ENCODE data around the gene GMDS.

GMDS gene

GRCh38 chr6:2165286-2165685 lies 80.1 kb downstream of the GMDS start:
- DNase-seq (ENCODE audit: low read depth in 2 of 2) = peak in 1 of 2 donors; percentile 43
- no peak overlapping the region for H3K4me3 ChIP-seq (replicated peaks in 1 of 2; ENCODE audit: low read depth in 2 of 2, low read length in 2 of 2)

GRCh38 chr6:2164481-2164880 lies 80.9 kb downstream of the GMDS start:
- no peak for DNase-seq (ENCODE audit: low read depth in 2 of 2)
- no peak overlapping the region for H3K4me3 ChIP-seq (replicated peaks in 1 of 2; ENCODE audit: low read depth in 2 of 2, low read length in 2 of 2)
- TF ChIP-seq, protein P1, sequence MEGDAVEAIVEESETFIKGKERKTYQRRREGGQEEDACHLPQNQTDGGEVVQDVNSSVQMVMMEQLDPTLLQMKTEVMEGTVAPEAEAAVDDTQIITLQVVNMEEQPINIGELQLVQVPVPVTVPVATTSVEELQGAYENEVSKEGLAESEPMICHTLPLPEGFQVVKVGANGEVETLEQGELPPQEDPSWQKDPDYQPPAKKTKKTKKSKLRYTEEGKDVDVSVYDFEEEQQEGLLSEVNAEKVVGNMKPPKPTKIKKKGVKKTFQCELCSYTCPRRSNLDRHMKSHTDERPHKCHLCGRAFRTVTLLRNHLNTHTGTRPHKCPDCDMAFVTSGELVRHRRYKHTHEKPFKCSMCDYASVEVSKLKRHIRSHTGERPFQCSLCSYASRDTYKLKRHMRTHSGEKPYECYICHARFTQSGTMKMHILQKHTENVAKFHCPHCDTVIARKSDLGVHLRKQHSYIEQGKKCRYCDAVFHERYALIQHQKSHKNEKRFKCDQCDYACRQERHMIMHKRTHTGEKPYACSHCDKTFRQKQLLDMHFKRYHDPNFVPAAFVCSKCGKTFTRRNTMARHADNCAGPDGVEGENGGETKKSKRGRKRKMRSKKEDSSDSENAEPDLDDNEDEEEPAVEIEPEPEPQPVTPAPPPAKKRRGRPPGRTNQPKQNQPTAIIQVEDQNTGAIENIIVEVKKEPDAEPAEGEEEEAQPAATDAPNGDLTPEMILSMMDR (IDR thresholded peaks at IDR 0.05; ENCODE audit: low read depth, low read length) = no peak

More at GRCh38 chr6:2165286-2165685, 80.1 kb downstream of the GMDS start:
- TF ChIP-seq, protein P1 (IDR thresholded peaks at IDR 0.05; ENCODE audit: low read depth, low read length) = no peak

DNA sequence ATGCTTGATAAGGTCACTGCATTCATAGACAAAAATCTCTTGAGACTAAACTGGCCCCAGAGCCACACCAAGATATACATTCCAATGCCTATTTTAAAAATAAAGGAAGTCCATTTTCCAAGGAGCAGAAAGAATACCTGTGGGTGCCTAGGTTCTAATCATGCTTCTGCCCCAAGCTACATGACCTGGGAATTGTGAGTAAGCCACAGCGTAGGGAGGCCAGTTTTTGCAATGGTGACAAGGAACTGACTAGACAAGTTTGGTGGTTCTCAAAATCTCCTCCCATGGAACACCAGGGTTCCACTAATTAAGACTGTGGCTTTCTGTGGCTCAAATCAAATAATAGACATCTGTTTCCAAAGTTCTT lies 83.3 kb downstream of the GMDS start:
- no peak overlapping the region for H3K4me3 ChIP-seq (replicated peaks in 1 of 2; ENCODE audit: low read depth in 2 of 2, low read length in 2 of 2)
- DNase-seq (ENCODE audit: low read depth in 2 of 2) = peak in 1 of 2 donors; percentile 25
- TF ChIP-seq, protein P1 (IDR thresholded peaks at IDR 0.05; ENCODE audit: low read depth, low read length) = no peak

DNA sequence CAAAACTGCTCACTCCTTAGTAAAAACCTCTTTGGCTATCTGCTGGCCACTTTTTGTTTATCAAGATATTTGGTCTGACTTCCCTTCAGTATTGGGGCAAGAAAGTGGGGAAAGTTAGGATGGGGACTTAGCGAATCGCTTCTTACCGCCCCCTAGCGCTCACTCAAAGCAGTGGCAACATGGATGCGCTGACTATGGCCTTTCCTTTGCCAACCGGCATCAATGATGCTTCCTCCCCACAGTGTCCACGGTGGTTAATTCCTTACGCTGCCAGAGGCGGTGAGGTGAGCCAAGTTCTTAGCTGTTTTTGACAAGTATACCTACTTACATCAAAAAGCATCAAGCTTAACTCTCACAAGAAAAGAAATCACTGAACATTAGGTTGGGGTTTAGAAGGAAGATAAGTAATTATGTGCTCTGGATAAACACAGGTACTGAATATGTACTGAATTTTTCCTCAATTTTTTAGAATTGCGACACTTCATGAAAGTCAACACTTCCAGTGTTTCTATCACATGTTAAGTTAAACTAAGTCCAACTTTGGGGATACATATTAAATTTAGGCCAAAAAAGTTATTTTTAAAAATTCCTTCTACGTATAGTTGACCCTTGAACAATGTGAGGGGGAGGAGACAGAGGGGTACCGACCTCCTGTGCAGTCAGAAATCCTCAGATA lies 86.7 kb downstream of the GMDS start:
- DNase-seq (ENCODE audit: low read depth in 2 of 2) = peak; percentile 28 to 45
- TF ChIP-seq, protein P1 (IDR thresholded peaks at IDR 0.05; ENCODE audit: low read depth, low read length) = peak; percentile 37

DNA sequence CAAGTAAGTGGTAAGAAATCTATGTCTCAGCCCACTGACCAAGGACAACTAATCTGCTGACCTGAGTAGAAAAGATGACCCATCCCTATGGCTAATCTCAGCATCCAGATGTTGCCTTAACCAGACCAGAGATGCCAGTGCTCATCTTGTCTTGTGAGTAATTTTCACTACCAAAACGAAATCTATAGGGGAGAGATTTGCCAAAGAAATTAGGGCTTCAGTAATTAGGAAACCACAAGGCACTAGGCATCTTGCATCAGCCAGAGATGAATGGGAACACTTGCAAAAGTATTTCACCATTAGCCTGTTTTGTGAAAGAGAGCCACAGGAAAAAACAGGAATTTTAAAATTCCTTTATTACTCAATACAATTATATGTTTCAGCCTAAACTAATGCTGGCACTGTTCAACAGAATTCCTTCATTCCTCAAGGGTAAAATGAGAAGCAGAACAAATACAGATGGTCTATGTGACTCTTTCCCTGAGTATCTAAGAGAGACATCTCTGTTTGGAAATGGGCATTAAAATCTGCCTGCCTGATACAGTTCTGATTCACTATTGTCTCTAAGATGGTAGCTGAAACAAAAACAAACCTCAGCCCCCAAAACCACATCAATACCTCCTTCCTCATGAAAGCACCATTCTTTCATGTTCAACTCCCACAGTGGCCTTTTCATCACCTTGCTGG lies 87.8 kb downstream of the GMDS start:
- TF ChIP-seq, protein P1 (IDR thresholded peaks at IDR 0.05; ENCODE audit: low read depth, low read length) = no peak
- peak; percentile 85 to 88 for DNase-seq (ENCODE audit: low read depth in 2 of 2)
- H3K4me3 ChIP-seq (replicated peaks in 1 of 2; ENCODE audit: low read depth in 2 of 2, low read length in 2 of 2) = no peak overlapping the region

More for the DNA sequence above, 86.7 kb downstream of the GMDS start:
- H3K4me3 ChIP-seq (replicated peaks in 1 of 2; ENCODE audit: low read depth in 2 of 2, low read length in 2 of 2) = no peak overlapping the region

GRCh38 chr6:2155206-2155605 lies 90.2 kb downstream of the GMDS start:
- no peak overlapping the region for H3K4me3 ChIP-seq (replicated peaks in 1 of 2; ENCODE audit: low read depth in 2 of 2, low read length in 2 of 2)
- TF ChIP-seq, protein P1 (IDR thresholded peaks at IDR 0.05; ENCODE audit: low read depth, low read length) = no peak
- no peak for DNase-seq (ENCODE audit: low read depth in 2 of 2)
